Vagina (tissue), 2 donors: ENCODE measurements around the gene FOXD1. TPM values are rescaled to one million over a fixed set of nuclear protein-coding genes. Genes with fewer than 3 reads are reported as not detected.

Source experiments
- DNase-seq, 2 donors: peaks; one replicate each; pipeline ENCODE4 v3.0.0-alpha.2; 2017; ENCODE audit errors: extremely low spot score in 2 of 2
- H3K27ac ChIP-seq: fragments of 200-600 bp; sonication (generic); one replicate; pipeline ENCODE4 v1.5.1; 2019
- H3K27me3 ChIP-seq: fragments of 200-600 bp; sonication (generic); one replicate; pipeline ENCODE4 v1.5.1; 2019
- H3K36me3 ChIP-seq, 2 donors: fragments of 200-600 bp; sonication (generic); one replicate each; pipeline ENCODE4 v1.5.1; 2017 to 2019
- H3K4me1 ChIP-seq: fragments of 200-600 bp; sonication (generic); one replicate; pipeline ENCODE4 v1.5.1; 2019
- H3K4me3 ChIP-seq, 2 donors: fragments of 200-600 bp; sonication (generic); 1 replicate in 1 of 2; 2 replicates in 1 of 2; pipeline ENCODE4 v1.5.1; 2016 to 2019
- H3K9me3 ChIP-seq: fragments of 200-600 bp; sonication (generic); one replicate; pipeline ENCODE4 v1.5.1; 2019
- POLR2A ChIP-seq, 2 donors: fragments of 450-650 bp; IDR thresholded peaks; one replicate each; pipeline ENCODE4 v1.6.1; 2017; ENCODE audit warnings: antibody characterized with exemption in 2 of 2, mild to moderate bottlenecking in 2 of 2, moderate library complexity in 2 of 2
- POLR2AphosphoS5 ChIP-seq, 2 donors: sonication (generic); formaldehyde crosslinking; IDR thresholded peaks; one replicate each; pipeline ENCODE4 v1.9.0; 2017; ENCODE audit warnings: antibody characterized with exemption in 2 of 2, mild to moderate bottlenecking in 2 of 2, low read depth in 1 of 2; ENCODE audit not compliant: insufficient read depth in 1 of 2
- intact Hi-C: fragments of 100-400 bp; cut with DNase I; formaldehyde crosslinking; loops from one replicate; pipeline ENCODE4 v1.15.1; 2023
- total RNA-seq: library from RNA; depleted of rRNA; stranded (reverse); fragments of >200 nt; gene quantifications from one replicate; pipeline ENCODE4 v1.2.3, GENCODE V29; 2016
- TF ChIP-seq, protein P1 (sequence below), 3 experiments: fragments of 450-650 bp in 2 of 3; fragments of 200-600 bp in 1 of 3; sonication (generic) in 1 of 3; IDR thresholded peaks; one replicate each; pipeline ENCODE4 v1.5.1; 2017 to 2019; ENCODE audit warnings: antibody characterized with exemption in 3 of 3, mild to moderate bottlenecking in 2 of 3, moderate library complexity in 2 of 3

The FOXD1 gene
- total RNA-seq, 1 donor from 2014 or later: not detected

GRCh38 chr5:73435759-73436534 lies 12.6 kb downstream of the FOXD1 start:
- Histone ChIP-seq H3K36me3 (no peaks in the 10 kb centered on the region), H3K27me3 (peaks cover 18% of the 10 kb centered on the region), H3K9me3 (no peaks in the 10 kb centered on the region), H3K4me1 (peaks cover 23% of the 10 kb centered on the region), H3K4me3 (no peak overlapping the region), H3K27ac (no peak overlapping the region)
- no peak for DNase-seq
- TF ChIP-seq POLR2AphosphoS5 (IDR thresholded peaks at IDR 0.05; ENCODE audit: insufficient read depth in 1 of 2, low read depth in 1 of 2): no peak
- no peak for TF ChIP-seq POLR2A (IDR thresholded peaks at IDR 0.05)
- TF ChIP-seq, protein P1, sequence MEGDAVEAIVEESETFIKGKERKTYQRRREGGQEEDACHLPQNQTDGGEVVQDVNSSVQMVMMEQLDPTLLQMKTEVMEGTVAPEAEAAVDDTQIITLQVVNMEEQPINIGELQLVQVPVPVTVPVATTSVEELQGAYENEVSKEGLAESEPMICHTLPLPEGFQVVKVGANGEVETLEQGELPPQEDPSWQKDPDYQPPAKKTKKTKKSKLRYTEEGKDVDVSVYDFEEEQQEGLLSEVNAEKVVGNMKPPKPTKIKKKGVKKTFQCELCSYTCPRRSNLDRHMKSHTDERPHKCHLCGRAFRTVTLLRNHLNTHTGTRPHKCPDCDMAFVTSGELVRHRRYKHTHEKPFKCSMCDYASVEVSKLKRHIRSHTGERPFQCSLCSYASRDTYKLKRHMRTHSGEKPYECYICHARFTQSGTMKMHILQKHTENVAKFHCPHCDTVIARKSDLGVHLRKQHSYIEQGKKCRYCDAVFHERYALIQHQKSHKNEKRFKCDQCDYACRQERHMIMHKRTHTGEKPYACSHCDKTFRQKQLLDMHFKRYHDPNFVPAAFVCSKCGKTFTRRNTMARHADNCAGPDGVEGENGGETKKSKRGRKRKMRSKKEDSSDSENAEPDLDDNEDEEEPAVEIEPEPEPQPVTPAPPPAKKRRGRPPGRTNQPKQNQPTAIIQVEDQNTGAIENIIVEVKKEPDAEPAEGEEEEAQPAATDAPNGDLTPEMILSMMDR (IDR thresholded peaks at IDR 0.05): no peak
- intact Hi-C loops: no loop called here

DNA sequence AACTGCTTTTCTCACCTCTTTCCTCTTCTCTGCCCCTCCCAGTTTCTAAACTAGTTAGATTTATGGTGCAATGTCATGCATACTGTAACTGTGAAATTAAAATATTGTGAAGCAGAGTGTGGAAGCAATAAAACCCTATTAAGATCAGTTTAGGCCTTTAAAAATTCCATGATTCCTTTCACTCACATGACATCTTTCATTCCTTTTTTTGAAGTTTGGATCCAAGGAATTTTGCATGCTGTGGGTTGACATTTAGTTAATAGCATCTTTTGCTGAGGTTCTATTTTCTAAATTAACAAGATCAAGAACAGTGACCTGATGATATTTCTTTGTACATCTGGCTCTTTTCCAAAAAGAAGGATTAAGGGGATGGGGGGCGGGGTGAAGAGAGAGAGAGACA lies 13.7 kb downstream of the FOXD1 start:
- DNase-seq: no peak
- H3K36me3 ChIP-seq: no peaks in the 10 kb centered on the region
- intact Hi-C loops: no loop called here
- TF ChIP-seq POLR2AphosphoS5 (IDR thresholded peaks at IDR 0.05; ENCODE audit: insufficient read depth in 1 of 2, low read depth in 1 of 2) (no peak), POLR2A (IDR thresholded peaks at IDR 0.05) (no peak)
- TF ChIP-seq, protein P1 (IDR thresholded peaks at IDR 0.05): no peak
- no peaks in the 10 kb centered on the region for H3K9me3 ChIP-seq
- peaks cover 23% of the 10 kb centered on the region for H3K4me1 ChIP-seq
- peaks cover 18% of the 10 kb centered on the region for H3K27me3 ChIP-seq
- no peak overlapping the region for H3K4me3 ChIP-seq
- H3K27ac ChIP-seq: no peak overlapping the region

DNA sequence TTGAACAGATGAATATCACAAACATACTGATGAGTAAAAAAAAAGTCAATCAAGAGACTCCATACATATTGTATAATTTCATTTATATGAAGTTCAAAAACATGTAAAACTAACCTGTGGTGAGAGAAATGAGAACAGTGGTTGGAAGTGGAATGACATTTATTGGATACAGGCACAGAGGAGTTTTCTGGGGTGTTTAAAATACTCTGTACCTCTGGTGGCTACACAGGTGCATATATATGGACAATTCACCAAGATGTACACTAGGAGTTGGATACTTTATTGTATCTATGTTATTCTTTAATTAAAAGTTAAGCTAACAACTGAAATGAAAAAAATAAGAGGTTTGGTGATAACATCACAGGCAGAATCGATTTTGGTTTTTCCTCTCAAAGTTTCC lies 14.1 kb downstream of the FOXD1 start:
- intact Hi-C loops: no loop called here
- H3K4me1 ChIP-seq: peaks cover 23% of the 10 kb centered on the region
- H3K27ac ChIP-seq: no peak overlapping the region
- peaks cover 18% of the 10 kb centered on the region for H3K27me3 ChIP-seq
- no peak overlapping the region for H3K4me3 ChIP-seq
- no peaks in the 10 kb centered on the region for H3K36me3 ChIP-seq
- TF ChIP-seq, protein P1 (IDR thresholded peaks at IDR 0.05): no peak
- TF ChIP-seq POLR2A (IDR thresholded peaks at IDR 0.05) (no peak), POLR2AphosphoS5 (IDR thresholded peaks at IDR 0.05; ENCODE audit: insufficient read depth in 1 of 2, low read depth in 1 of 2) (no peak)
- DNase-seq: no peak
- H3K9me3 ChIP-seq: no peaks in the 10 kb centered on the region

- no peak for DNase-seq
- Histone ChIP-seq H3K4me1 (peaks cover 23% of the 10 kb centered on the region), H3K4me3 (no peak overlapping the region), H3K27ac (no peak overlapping the region), H3K36me3 (no peaks in the 10 kb centered on the region), H3K27me3 (peaks cover 18% of the 10 kb centered on the region), H3K9me3 (no peaks in the 10 kb centered on the region)
- TF ChIP-seq, protein P1 (IDR thresholded peaks at IDR 0.05): no peak
- TF ChIP-seq POLR2AphosphoS5 (IDR thresholded peaks at IDR 0.05; ENCODE audit: insufficient read depth in 1 of 2, low read depth in 1 of 2): no peak
- TF ChIP-seq POLR2A (IDR thresholded peaks at IDR 0.05): no peak
- intact Hi-C loops: no loop called here
Measured at GRCh38 chr5:73433982-73434342, 14.6 kb downstream of the FOXD1 start.

- TF ChIP-seq POLR2A (IDR thresholded peaks at IDR 0.05) (no peak), POLR2AphosphoS5 (IDR thresholded peaks at IDR 0.05; ENCODE audit: insufficient read depth in 1 of 2, low read depth in 1 of 2) (no peak)
- TF ChIP-seq, protein P1 (IDR thresholded peaks at IDR 0.05): no peak
- Histone ChIP-seq H3K36me3 (no peaks in the 10 kb centered on the region), H3K27ac (no peak overlapping the region), H3K9me3 (no peaks in the 10 kb centered on the region), H3K27me3 (peaks cover 15% of the 10 kb centered on the region), H3K4me1 (peaks cover 23% of the 10 kb centered on the region), H3K4me3 (no peak overlapping the region)
- DNase-seq: no peak
- intact Hi-C loops: no loop called here
Measured at GRCh38 chr5:73433272-73433981, 15.2 kb downstream of the FOXD1 start.
